ENCODE measurements around the gene ATAD3A. TPM values are rescaled to one million over a fixed set of nuclear protein-coding genes. Genes with fewer than 3 reads are reported as not detected.
"Not testable (repeated sequence)": the region's sequence is repeated elsewhere in the genome, so short reads cannot be mapped to it uniquely, and the experiment has no call there.

Gene ATAD3A
- total and polyA plus RNA-seq, 2 experiments from 2014 or later, result 61.7 to 77.9 TPM

DNA sequence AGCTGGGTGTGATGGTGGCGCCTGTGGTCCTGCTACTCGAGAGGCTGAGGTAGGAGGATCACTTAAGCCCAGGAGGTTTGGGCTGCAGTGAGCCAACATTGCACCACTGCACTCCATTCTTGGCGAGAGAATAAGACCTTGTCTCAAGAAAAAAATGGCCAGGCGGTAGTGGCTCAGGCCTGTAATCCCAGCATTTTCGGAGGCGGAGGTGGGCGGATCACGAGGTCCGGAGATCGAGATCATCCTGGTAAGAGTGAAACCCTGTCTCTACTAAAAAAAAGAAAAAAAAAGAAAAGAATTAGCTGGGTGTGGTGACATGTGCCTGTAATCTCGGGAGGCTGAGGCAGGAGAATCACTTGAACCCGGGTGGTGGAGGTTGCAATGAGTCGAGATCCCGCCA is 29.1 kb upstream of the ATAD3A start:
- Histone ChIP-seq H3K27me3 (no peaks in the 10 kb centered on the region), H3K4me1 (ENCODE audit: low read depth) (no peaks in the 10 kb centered on the region), H3K27ac (no peak overlapping the region), H3K9me3 (ENCODE audit: low read depth) (no peaks in the 10 kb centered on the region), H3K4me3 (no peak overlapping the region), H3K36me3 (peaks cover 21% of the 10 kb centered on the region)
- DNase-seq (ENCODE audit: low read depth in 1 of 2, low spot score in 1 of 2), result no peak
- TF ChIP-seq, protein P1, sequence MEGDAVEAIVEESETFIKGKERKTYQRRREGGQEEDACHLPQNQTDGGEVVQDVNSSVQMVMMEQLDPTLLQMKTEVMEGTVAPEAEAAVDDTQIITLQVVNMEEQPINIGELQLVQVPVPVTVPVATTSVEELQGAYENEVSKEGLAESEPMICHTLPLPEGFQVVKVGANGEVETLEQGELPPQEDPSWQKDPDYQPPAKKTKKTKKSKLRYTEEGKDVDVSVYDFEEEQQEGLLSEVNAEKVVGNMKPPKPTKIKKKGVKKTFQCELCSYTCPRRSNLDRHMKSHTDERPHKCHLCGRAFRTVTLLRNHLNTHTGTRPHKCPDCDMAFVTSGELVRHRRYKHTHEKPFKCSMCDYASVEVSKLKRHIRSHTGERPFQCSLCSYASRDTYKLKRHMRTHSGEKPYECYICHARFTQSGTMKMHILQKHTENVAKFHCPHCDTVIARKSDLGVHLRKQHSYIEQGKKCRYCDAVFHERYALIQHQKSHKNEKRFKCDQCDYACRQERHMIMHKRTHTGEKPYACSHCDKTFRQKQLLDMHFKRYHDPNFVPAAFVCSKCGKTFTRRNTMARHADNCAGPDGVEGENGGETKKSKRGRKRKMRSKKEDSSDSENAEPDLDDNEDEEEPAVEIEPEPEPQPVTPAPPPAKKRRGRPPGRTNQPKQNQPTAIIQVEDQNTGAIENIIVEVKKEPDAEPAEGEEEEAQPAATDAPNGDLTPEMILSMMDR (IDR thresholded peaks at IDR 0.05; ENCODE audit: low read depth, low read length), result no peak

DNA sequence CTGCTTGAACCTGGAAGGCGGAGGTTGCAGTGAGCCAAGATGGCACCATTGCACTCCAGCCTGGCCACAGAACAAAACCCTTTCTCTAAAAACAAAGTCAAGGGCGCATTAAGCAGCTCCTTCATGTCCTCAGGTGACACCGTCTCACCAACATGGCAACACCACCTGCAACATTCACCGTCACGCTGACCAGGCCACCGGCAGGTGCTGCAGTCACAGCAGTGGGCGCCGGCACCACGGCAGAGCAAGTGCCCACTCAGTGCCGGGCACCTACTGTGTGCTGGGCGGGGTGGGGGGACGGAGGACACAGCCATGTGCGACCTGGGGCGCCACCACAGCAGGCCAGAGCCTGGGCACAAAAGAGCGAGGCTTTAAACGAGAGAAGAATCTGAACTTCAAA is 28.2 kb upstream of the ATAD3A start:
- Histone ChIP-seq H3K36me3 (peaks cover 19% of the 10 kb centered on the region), H3K9me3 (ENCODE audit: low read depth) (no peaks in the 10 kb centered on the region), H3K4me1 (ENCODE audit: low read depth) (no peaks in the 10 kb centered on the region), H3K4me3 (no peak overlapping the region), H3K27ac (no peak overlapping the region), H3K27me3 (no peaks in the 10 kb centered on the region)
- DNase-seq (ENCODE audit: low read depth in 1 of 2, low spot score in 1 of 2), result no peak
- TF ChIP-seq, protein P1 (IDR thresholded peaks at IDR 0.05; ENCODE audit: low read depth, low read length), result no peak

DNA sequence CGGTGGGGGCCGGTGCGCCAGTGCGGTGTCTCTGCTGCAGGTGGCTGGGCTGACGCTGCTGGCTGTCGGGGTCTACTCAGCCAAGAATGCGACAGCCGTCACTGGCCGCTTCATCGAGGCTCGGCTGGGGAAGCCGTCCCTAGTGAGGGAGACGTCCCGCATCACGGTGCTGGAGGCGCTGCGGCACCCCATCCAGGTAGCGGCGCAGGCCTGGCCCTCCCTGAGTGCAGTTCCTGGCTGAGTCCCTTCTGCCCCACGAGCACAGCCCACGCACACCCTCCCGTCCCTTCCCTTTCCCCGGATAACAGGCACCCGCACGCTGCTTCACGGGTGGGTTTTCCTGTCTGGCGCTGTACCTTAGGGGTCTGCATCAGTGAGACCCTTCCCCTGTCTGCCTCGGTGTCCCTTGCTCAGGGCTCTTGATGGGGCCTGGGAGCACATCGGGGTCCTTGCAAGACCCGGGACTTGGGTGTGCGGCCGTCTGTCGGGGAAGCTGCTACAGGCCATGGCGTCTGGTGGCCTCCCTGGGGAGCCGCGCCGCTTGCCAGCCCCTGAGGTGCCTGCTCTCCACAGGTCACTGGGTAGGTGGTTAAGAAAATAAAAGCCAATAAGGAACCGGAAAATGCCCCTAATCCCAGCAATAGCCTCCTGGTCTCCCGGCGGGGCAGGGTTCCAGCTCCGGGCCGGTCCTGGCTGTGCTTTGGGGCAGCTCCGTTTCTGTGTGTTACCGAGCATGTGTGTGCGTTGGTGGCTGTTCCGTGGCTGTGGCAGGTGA is 26.8 kb upstream of the ATAD3A start:
- not testable (repeated sequence) for DNase-seq (ENCODE audit: low read depth in 1 of 2, low spot score in 1 of 2); H3K9me3 ChIP-seq (ENCODE audit: low read depth); H3K4me1 ChIP-seq (ENCODE audit: low read depth); H3K27ac ChIP-seq; H3K27me3 ChIP-seq; H3K4me3 ChIP-seq
- H3K36me3 ChIP-seq, result peaks cover 14% of the 10 kb centered on the region

DNA sequence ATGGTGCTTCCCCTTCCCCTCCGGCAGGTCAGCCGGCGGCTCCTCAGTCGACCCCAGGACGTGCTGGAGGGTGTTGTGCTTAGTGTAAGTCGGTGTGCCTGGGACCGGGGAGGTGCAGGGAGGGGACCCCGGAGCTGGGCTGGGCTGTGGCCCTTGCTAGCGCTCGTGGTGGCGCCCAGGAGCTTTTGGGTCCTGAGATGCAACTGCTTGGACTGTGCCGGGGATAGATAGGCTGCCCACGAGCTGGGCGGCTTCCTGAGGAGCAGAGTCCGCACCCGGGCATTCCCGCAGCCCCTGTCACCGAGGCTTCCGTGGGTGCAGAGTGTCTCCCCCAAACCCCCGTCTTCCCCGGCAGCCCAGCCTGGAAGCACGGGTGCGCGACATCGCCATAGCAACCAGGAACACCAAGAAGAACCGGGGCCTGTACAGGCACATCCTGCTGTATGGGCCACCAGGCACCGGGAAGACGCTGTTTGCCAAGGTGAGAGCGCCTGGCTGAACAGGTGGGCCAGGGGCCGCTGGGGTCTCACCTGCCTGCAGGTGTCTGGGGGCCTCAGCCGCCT is 26.1 kb upstream of the ATAD3A start:
- not testable (repeated sequence) for H3K27me3 ChIP-seq; H3K4me3 ChIP-seq; H3K9me3 ChIP-seq (ENCODE audit: low read depth); H3K4me1 ChIP-seq (ENCODE audit: low read depth); H3K27ac ChIP-seq; DNase-seq (ENCODE audit: low read depth in 1 of 2, low spot score in 1 of 2)
- peaks cover 14% of the 10 kb centered on the region for H3K36me3 ChIP-seq

DNA sequence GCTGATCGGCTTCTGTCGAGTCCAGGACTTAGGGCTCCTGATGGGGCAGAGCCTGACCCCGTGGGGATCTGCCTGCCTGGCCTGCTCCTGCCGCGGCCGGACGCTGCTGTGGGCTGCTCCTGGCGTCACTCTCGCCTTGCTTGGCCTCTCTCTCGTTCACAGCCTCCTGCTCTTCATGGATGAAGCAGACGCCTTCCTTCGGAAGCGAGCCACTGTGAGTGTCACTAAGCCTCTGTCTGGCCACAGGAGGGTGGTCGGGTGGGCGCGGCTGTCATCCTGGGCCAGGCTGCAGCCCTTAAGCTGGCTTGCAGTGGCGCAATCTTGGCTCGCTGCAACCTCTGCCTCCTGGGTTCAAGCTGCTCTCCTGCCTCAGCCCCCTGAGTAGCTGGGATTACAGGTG is 24.3 kb upstream of the ATAD3A start:
- Histone ChIP-seq H3K9me3 (ENCODE audit: low read depth) (no peaks in the 10 kb centered on the region), H3K27ac (no peak overlapping the region), H3K4me1 (ENCODE audit: low read depth) (no peaks in the 10 kb centered on the region), H3K36me3 (peaks cover 19% of the 10 kb centered on the region), H3K4me3 (no peak overlapping the region), H3K27me3 (no peaks in the 10 kb centered on the region)
- no peak for DNase-seq (ENCODE audit: low read depth in 1 of 2, low spot score in 1 of 2)
- TF ChIP-seq, protein P1 (IDR thresholded peaks at IDR 0.05; ENCODE audit: low read depth, low read length), result no peak

DNA sequence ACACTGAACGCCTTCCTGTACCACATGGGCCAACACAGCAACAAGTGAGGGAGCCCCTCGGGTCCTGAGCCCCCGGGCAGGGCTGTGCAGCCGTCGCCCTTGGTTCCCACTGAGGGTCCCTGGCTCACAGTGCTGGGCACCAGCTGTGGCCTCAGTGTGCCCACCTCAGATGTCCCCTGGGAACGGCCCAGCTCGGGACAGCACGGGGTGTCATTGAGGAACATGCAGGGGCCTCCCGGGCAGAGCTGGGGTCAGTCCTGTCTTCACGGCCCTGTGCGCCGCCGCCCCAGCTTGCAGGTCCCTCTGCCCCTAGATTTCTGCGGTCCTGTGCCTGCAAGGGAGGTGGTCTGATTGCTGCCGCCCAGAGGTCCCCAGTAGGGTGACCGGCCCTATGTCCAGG is 22.7 kb upstream of the ATAD3A start:
- Histone ChIP-seq H3K9me3 (ENCODE audit: low read depth) (no peaks in the 10 kb centered on the region), H3K36me3 (peaks cover 13% of the 10 kb centered on the region), H3K27me3 (no peaks in the 10 kb centered on the region), H3K4me3 (no peak overlapping the region), H3K4me1 (ENCODE audit: low read depth) (no peaks in the 10 kb centered on the region), H3K27ac (no peak overlapping the region)
- TF ChIP-seq, protein P1 (IDR thresholded peaks at IDR 0.05; ENCODE audit: low read depth, low read length), result no peak
- DNase-seq (ENCODE audit: low read depth in 1 of 2, low spot score in 1 of 2), result no peak
